Activated CD8-positive, alpha-beta memory T cell treated with anti-CD3 and anti-CD28 coated beads, Interleukin-2, amount 50 U/mL, for 24 hours (primary cell): ENCODE measurements around the gene YRDC.
"Not testable (repeated sequence)": the region's sequence is repeated elsewhere in the genome, so short reads cannot be mapped to it uniquely, and the experiment has no call there.

ENCODE experiments used
- DNase-seq: peaks from one replicate; pipeline ENCODE4 v3.0.0-alpha.2; 2020; ENCODE audit errors: extremely low read depth

Gene YRDC

DNA sequence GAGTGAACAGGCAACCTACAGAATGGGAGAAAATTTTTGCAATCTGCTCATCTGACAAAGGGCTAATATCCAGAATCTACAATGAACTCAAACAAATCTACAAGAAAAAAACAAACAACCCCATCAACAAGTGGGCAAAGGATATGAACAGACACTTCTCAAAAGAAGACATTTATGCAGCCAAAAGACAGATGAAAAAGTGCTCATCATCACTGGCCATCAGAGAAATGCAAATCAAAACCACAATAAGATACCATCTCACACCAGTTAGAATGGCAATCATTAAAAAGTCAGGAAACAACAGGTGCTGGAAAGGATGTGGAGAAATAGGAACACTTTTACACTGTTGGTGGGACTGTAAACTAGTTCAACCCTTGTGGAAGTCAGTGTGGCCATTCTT is 36.6 kb downstream of the YRDC start:
- not testable (repeated sequence) for DNase-seq

DNA sequence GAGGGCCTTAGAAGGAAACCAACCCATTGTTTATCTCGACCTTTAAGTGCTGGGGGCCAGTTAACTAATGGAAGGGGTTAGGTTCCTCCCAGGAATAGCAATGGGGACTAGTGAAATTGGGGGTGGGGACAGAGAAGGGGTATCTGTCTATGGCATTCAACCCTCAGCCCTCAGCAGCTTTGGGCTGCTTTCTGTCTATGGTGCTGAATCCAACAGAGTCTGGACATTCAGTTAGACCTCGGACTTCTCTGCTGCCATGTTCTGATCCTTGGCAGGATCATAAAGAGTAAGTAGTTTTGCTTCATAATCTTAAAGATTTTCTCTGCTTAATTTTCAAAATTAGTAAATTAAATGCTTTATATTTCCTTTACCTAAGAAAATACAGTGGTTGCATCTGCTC is 40.5 kb downstream of the YRDC start:
- no peak for DNase-seq

DNA sequence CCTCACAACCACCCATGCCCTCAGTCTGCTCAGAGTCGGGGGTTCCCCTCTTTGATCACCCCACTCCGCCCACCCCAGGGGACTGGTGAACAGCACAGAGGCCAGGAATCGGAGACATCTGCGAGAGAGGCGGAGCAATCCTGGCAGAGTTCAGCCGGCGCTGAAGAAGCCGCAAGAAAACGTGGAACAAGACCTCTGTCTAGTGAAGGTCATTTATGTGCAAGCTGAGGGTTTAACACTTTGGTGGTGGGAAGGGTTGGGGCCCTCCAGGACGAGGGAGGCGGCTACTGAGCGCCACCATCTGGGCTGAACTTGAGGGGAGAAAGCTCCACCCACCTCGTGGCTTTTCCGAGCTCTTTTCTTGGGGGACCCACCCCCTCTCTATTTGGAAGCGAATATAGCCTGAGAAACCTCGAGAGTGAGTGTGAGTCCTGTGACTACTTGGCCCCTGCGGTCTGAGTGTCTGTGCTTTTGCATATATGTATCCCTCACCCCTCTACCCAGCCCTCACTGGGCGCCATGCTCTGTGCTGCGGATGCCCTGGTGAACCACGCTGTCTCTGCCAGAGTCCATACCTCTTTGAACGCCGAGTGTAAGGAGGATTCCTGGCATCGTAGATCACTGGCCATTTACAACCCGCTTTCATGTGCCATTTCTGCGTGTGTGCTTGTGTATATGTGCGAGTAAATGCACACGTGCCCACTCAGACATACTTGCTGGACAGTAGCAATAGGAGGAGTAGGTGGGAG is 41.9 kb downstream of the YRDC start:
- no peak for DNase-seq

DNA sequence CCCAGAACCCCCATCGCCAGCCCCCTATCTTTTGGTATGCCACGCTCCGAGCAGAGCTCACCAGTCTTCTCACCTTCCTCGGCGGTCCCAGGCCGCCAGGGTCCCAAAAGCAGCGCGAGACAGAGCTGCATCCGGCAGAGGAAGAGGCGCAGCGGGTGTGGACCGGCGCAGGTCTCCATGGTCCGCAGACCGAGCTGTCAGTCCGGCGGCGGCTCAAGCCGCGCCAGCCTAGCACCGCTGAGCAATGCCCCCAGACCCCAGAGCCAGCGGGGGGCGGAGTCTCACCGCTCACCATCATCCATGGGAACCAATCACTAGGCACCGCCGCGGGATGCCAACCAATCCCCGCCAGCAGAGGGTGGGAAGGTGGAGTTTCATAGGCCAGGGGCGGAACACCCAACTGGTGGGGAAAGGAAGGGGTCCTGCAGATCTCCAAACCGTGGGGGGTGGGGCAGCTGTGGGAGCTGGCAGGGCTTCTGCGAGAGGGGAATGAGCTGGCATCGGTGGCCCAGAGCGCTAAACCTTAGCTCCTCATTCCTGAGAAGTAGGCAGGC is 43.0 kb downstream of the YRDC start, which contains the start of gene EPHA10:
EPHA10 (minus strand) TSS at position 233 of the 554 bp plus-strand sequence; CDS start at position 179, 54 bp downstream.
- DNase-seq: no peak

DNA sequence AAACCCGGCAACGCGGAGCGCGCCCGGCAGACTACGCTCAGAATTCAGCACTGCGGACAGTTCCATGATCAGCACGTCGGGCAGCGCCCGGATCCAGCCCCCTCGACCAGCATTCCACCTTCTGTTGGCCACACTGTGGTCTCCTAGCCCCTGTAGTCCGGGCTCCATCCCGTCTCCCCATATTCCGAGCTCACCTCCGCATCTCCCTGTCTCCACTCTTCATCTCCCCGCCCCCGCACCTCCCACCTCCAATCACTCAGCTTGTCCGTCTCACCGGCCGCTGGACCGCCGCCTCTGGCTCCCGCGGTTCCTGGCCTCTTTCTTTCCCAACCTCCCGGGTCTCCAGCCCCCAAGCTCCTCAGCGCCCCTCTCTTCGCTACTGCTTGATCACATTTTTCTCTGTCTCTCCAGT is 43.6 kb downstream of the YRDC start:
- no peak for DNase-seq

DNA sequence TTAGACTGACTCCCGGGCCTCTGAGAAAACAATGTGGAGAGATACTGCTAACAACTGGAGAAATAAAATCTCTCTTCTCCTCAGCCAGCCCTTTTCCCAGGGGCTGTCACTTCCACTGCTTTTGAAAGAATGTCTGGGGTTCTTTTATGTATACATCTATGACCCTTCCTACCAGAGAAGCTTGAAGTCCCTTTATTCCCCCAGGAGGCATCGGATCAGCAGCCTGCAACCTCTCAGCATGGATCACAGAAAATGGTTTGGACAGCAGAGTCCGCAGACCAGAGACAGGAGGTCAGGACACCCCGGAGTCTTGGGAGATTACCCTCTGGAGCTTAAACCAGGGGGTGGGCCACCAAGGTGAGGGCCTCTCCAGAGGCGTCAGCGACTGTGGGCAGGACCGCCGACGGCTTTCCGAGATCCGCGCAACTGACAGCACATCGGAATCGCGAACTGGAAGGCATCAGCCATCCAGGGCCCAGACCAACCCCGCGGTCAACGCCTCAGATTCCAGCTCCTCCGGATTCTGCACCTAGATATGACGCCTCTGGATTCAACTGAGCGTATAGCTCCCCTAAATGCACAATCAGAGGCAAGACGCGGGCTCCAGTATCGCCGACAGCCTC is 44.1 kb downstream of the YRDC start:
- DNase-seq: no peak

DNA sequence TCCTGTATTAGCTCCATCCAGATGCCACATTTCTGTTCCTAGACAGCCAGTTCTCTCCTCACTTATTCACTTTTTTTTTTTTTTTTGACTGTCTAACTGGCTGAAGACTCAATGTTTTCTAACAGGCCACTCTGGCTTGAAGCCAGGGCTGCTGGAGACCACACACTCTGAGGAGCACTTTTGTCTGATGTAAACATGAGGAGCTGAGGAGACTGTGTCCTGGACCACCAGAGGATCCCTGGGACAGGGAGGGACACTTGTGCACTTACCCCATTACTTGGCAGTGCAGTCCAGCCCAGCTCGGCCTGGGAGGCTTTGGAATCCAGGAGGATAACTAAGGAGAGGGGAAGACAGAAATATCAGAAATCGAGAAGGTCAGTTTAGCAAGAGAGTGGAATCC is 45.5 kb downstream of the YRDC start:
- no peak for DNase-seq

DNA sequence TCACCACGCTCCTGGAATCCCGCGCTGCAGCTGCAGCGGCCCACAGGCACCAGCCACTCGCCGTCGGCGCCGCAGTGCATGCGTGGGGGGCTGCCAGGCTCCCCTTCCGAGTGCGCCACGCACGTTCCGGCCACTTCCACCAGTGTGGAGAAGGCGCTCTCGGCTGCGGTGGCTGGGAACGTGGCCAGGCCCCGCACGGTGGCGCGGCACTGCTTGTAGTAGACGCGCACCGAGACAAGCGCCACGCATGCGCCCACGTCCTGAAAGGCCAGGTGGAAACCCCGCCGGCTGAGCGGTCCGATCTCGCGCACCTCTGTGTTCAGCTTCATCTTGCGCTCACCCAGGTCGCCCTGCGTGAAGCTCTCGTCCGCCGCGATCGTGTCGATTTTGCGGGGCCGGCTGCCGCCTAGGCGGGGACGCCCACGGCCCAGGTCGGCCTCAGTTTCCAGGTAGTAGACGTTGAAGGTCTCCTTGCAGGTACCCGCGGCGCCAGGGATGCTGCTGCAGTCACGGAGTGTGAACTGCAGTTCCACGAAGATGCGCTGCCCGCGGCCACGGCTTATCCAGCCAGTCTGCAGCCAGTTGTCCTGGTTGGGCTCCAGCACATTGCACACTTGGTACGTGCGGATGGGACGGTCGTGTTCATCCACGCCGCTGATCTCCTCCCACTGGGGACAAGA is 46.5 kb downstream of the YRDC start:
- no peak for DNase-seq

DNA sequence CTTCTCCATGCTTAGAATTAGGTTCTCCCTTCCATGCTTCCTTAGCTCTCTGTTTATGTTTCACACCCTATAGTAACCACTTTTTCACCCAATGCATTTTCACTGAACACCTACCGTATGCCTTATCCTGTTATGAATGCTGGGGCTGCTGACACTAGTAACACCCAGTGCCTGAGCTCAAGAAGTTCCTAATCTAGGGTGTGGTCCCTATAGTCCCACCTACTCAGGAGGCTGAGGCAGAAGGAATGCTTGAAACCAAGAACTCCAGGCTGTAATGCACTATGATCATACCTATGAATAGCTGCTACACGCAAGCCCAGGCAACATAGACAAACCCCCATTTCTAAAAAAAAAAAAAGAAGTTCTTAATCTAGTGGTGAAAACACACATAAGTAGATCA is 48.6 kb downstream of the YRDC start:
- no peak for DNase-seq

DNA sequence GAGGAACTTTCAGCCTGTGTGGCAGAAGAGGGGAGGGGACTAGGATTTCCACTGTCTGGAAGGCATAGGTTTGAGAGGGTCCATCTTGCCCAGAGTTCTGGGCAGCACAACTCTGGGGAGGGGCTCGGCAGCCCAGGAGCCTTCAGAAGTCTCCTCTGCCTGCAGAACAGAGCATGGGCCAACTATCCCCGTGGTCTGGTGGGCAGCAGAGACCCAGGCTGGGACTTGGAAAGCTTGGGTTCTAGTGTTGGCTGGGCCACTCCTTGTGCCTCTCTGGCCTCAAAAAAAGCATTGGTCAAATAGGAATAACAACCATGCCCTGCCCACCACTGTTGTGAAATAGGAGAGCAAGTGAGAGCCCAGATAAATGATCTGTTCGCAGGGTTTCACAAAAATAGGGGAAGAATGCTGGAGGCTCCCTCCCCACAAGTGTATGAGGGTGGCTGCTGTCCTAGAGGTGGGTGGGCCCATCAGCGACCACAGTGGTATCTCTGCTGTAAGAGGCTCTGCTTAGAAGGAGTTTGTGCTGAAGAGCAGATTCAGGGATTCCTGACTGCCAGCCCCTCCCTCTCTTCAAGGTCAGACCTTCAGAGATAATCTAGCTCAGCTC is 52.0 kb downstream of the YRDC start:
- DNase-seq: no peak

DNA sequence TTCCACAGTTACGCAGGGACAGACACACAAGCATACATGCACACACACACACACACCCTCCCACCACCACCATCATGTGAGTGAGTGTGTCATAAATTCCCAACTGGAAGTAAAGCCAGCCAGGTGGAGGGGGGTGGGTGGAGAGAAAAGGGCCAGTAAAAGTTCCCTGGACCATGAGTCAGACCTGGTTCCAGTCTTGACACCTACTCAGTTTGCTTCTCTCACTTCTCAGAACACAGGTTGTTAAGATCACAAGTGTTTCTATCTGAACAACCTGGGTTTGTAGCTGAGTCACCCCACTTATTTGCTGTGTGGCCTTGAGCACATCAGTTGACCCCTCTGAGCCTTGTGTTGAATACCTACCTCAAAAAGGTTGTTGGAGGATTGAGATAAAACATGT is 52.7 kb downstream of the YRDC start:
- no peak for DNase-seq

DNA sequence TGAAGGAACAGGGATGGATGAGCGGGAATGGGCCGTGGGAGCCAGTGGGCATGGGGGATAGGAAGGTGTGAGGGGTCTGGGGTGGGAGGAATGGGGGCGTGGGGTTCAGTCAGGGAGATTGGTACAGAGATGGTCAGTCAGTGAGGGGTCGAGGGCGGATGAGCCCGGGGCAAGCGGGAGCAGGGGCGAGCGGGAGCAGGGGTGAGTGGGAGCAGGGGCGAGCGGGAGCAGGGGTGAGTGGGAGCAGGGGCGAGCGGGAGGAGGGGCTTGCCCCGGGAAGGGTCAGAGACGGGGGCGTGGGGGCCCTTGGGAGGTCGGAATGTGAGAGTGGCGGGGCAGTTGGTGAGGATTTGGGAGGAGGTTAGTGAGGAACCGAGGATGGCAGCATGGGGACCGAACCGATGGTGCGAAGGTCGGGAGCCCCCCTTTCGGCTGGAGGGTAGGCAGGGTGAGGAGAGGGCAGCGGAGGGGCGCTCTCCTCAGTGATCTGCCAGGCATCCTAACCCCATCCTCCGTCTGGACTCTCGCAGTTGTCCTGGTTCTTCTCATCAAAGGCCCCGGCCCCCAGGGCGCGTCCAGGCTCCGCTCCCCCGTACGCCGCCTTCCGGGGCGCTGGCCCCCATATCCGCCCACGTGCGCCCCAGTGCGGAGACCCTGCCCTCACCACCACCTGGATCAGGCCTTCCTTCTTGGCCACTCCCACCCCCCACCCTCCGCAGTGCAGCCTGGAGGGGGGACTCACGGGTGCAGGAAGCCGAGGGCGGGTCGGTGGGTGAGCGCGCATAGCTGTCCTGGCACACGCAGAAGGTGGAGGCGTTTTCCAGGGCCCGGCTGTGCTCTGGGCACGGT is 54.3 kb downstream of the YRDC start:
- no peak for DNase-seq
